Keratinocyte (primary cell): ENCODE results near the gene PYCR2. TPM values are rescaled to one million over a fixed set of nuclear protein-coding genes. Genes with fewer than 3 reads are reported as not detected.

Source experiments
- DNase-seq: peaks from one replicate; pipeline ENCODE4 v3.0.0-alpha.2; 2011; ENCODE audit warnings: low read depth, missing footprints, low spot score
- FAIRE-seq: peaks from 2 replicates; lab custom pipeline; 2011; peaks lifted over from hg19 to GRCh38; lab: Jason Lieb, UNC
- H2AFZ ChIP-seq: 2 replicates; pipeline ENCODE4 v1.6.0; 2012; ENCODE audit warnings: low read length, control low read depth, inconsistent platforms; ENCODE audit not compliant: control insufficient read depth
- H3K27ac ChIP-seq: 2 replicates; pipeline ENCODE4 v1.5.1; 2011; ENCODE audit warnings: low read length; ENCODE audit not compliant: control insufficient read depth, insufficient read depth
- H3K27me3 ChIP-seq: 3 replicates; pipeline ENCODE4 v1.6.0; 2011; ENCODE audit warnings: low read length; ENCODE audit not compliant: control insufficient read depth, insufficient read depth; ENCODE audit errors: extremely low read depth
- H3K36me3 ChIP-seq, 2 experiments: 2 replicates in 1 of 2; 3 replicates in 1 of 2; pipeline ENCODE4 v1.5.1; 2011; ENCODE audit warnings: low read length in 2 of 2, mild to moderate bottlenecking in 1 of 2; ENCODE audit not compliant: control insufficient read depth in 2 of 2, insufficient read depth in 2 of 2; ENCODE audit errors: extremely low read depth in 1 of 2
- H3K4me1 ChIP-seq: 3 replicates; pipeline ENCODE4 v1.5.1; 2011; ENCODE audit warnings: low read length; ENCODE audit not compliant: control insufficient read depth, insufficient read depth; ENCODE audit errors: extremely low read depth
- H3K4me2 ChIP-seq: 3 replicates; pipeline ENCODE4 v1.6.0; 2011; ENCODE audit warnings: low read depth, low read length; ENCODE audit not compliant: control insufficient read depth, insufficient read depth; ENCODE audit errors: extremely low read depth
- H3K4me3 ChIP-seq, 3 experiments: fragments of 200-600 bp in 1 of 3; sonication (generic) in 1 of 3; 2 replicates in 2 of 3; 3 replicates in 1 of 3; pipeline ENCODE4 v1.5.1; 2011 to 2016; ENCODE audit warnings: low read length in 3 of 3, mild to moderate bottlenecking in 3 of 3, control low read depth in 2 of 3, inconsistent platforms in 1 of 3, low read depth in 1 of 3, mixed read lengths in 1 of 3, mixed run types in 1 of 3, moderate library complexity in 1 of 3; ENCODE audit not compliant: control insufficient read depth in 2 of 3, insufficient read depth in 2 of 3; ENCODE audit errors: extremely low read depth in 1 of 3
- H3K79me2 ChIP-seq: 2 replicates; pipeline ENCODE4 v1.6.0; 2012; ENCODE audit warnings: low read length; ENCODE audit not compliant: control insufficient read depth, insufficient read depth
- H3K9ac ChIP-seq: 3 replicates; pipeline ENCODE4 v1.6.0; 2011; ENCODE audit warnings: low read length; ENCODE audit not compliant: control insufficient read depth, insufficient read depth; ENCODE audit errors: extremely low read depth
- H3K9me1 ChIP-seq: 3 replicates; pipeline ENCODE4 v1.6.0; 2011; ENCODE audit warnings: low read length; ENCODE audit not compliant: control insufficient read depth, insufficient read depth; ENCODE audit errors: extremely low read depth
- H3K9me3 ChIP-seq: 2 replicates; pipeline ENCODE4 v1.5.1; 2012; ENCODE audit warnings: low read depth, low read length; ENCODE audit not compliant: control insufficient read depth
- H4K20me1 ChIP-seq: 3 replicates; pipeline ENCODE4 v1.6.0; 2011; ENCODE audit warnings: low read length; ENCODE audit not compliant: control insufficient read depth, insufficient read depth; ENCODE audit errors: extremely low read depth
- CTCF ChIP-seq, 3 experiments: IDR thresholded peaks in 1 of 3; conservative IDR thresholded peaks in 1 of 3; optimal IDR thresholded peaks in 1 of 3; 2 replicates in 2 of 3; 3 replicates in 1 of 3; pipeline versions ENCODE3 to v1.5.1; 2011; ENCODE audit warnings: low read length in 3 of 3, mild to moderate bottlenecking in 3 of 3, moderate library complexity in 2 of 3, control low read depth in 1 of 3, inconsistent platforms in 1 of 3; ENCODE audit not compliant: insufficient read depth in 2 of 3; ENCODE audit errors: extremely low read depth in 1 of 3
- EZH2 ChIP-seq: IDR thresholded peaks from one replicate; pipeline ENCODE4 v1.6.1; 2012; ENCODE audit warnings: inconsistent platforms, mild to moderate bottlenecking, low read length, moderate library complexity
- dilution Hi-C: fragments of 300-500 bp; cut with MboI; formaldehyde crosslinking; loops from one replicate; pipeline ENCODE4 v1.7.0; 2020; ENCODE audit warnings: low sequenced_read_pairs; ENCODE audit not compliant: extremely low pct_ligation_motif_present
- polyA plus RNA-seq, 5 experiments: library from polyadenylated mRNA; depleted of rRNA in 3 of 5; stranded (reverse) in 3 of 5; stranded (forward) in 1 of 5; unstranded in 1 of 5; fragments of >200 nt; gene quantifications; 1 replicate in 1 of 5; 2 replicates in 3 of 5; 3 replicates in 1 of 5; pipeline versions ENCODE4 v1.2.1 to v1.2.3, GENCODE V29; 2011 to 2012; ENCODE audit warnings: missing spikeins in 2 of 5, low read depth in 1 of 5, low replicate concordance in 1 of 5

PYCR2 gene
- polyA plus RNA-seq, 1 donor (not counting 4 experiments of a cell fraction or from before 2014, with no cell fraction given) = 45.5 TPM

- Histone ChIP-seq H3K36me3 (peaks cover 3 to 4% of the 10 kb centered on the region in 2 experiments), H3K9ac (peak overlapping the region; percentile 75), H3K4me3 (peak overlapping the region; percentile 73 to 80 (median 78)), H3K9me3 (no peaks in the 10 kb centered on the region), H3K4me1 (peaks cover 18% of the 10 kb centered on the region), H3K9me1 (no peaks in the 10 kb centered on the region), H3K27ac (peak overlapping the region; percentile 33), H3K27me3 (no peaks in the 10 kb centered on the region), H3K79me2 (peaks cover 7% of the 10 kb centered on the region), H2AFZ (peak overlapping the region; percentile 86), H3K4me2 (peak overlapping the region; percentile 88), H4K20me1 (peaks cover 17% of the 10 kb centered on the region)
- DNase-seq = no peak
- TF ChIP-seq CTCF (optimal IDR thresholded peaks at IDR 0.05 in 1 of 3, IDR thresholded peaks at IDR 0.05 in 1 of 3, conservative IDR thresholded peaks at IDR 0.05 in 1 of 3; ENCODE audit: extremely low read depth in 1 of 3, insufficient read depth in 2 of 3, low read length in 3 of 3) = no peak
- no peak for TF ChIP-seq EZH2
- FAIRE-seq = no peak
- dilution Hi-C loops = no loop called here
Measured at GRCh38 chr1:225881081-225881958, 42.7 kb downstream of the PYCR2 start.

- TF ChIP-seq EZH2 (no peak), CTCF (optimal IDR thresholded peaks at IDR 0.05 in 1 of 3, IDR thresholded peaks at IDR 0.05 in 1 of 3, conservative IDR thresholded peaks at IDR 0.05 in 1 of 3; ENCODE audit: extremely low read depth in 1 of 3, insufficient read depth in 2 of 3, low read length in 3 of 3) (no peak)
- dilution Hi-C loops = no loop called here
- peaks cover 7% of the 10 kb centered on the region for H3K79me2 ChIP-seq
Measured at GRCh38 chr1:225880636-225881035, 43.4 kb downstream of the PYCR2 start.

More at GRCh38 chr1:225880636-225881035, 43.4 kb downstream of the PYCR2 start:
- DNase-seq (no peak), FAIRE-seq (peak; percentile 44)
- no peak overlapping the region for H2AFZ ChIP-seq
- peaks cover 25% of the 10 kb centered on the region for H3K4me1 ChIP-seq
- no peaks in the 10 kb centered on the region for H3K27me3 ChIP-seq
- peaks cover under 1% of the 10 kb centered on the region for H3K9me1 ChIP-seq
- H3K36me3 ChIP-seq = peaks cover 3 to 4% of the 10 kb centered on the region in 2 experiments
- no peak overlapping the region for H3K27ac ChIP-seq
- H3K9ac ChIP-seq = no peak overlapping the region
- peak overlapping the region; percentile 88 for H3K4me2 ChIP-seq
- H3K4me3 ChIP-seq = no peak overlapping the region
- no peaks in the 10 kb centered on the region for H3K9me3 ChIP-seq
- H4K20me1 ChIP-seq = peaks cover 21% of the 10 kb centered on the region
